ENCODE measurements around the gene RASGEF1C.

RASGEF1C gene

DNA sequence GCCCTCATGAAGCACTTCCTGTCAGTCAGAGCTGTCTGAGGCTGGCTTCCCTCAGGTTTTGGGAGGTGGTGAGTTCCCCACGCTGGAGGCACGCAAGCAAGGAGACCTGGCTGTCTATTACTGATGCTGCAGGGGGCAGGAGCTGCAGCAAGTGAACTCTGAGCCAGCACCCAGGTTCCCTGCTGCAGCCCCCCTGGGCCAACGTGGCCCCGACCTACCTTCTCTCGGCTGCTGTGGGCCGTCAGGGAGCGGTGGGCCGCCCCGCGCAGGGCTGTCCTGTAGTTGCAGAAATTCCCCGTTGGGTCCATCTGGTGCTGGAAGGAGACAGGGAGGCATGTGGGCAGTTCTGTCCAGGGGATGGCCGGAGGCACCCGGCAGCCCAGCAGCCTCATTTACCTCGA is 90.6 kb downstream of the RASGEF1C start:
- DNase-seq = no peak

DNA sequence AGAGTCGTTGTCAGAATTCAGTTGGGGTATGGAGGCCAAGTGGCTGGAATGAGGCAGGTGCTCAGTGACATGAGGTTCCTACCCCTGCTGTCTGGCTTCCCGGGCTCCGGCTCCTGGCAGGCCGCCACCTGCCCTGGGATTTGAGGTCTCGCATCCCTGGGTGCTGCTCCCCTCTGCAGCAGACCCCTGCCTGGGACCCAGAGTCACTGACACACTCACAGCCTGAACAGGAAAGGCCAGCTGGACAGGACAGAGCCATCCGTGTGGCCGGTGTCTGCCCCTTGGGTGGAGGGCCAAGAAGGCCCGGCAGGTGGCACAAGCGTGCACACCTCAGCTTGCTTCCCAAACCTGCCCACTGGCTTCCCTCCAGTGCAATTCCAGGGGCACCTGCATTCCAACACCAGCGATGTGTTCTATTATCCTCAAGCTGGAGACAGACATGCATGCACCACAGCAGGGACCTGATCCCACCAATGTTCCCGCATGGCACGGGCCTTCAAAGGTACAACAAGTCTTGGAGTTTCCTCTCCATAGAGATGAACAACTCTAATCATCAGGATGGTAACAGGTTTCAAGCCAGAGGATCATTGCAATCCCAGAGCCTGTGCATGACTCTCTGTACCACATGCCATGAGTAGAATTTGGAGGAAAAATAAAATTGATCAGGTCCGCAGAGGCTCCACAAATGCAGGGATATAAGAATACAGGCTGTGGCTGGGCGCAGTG is 91.8 kb downstream of the RASGEF1C start:
- DNase-seq = no peak

DNA sequence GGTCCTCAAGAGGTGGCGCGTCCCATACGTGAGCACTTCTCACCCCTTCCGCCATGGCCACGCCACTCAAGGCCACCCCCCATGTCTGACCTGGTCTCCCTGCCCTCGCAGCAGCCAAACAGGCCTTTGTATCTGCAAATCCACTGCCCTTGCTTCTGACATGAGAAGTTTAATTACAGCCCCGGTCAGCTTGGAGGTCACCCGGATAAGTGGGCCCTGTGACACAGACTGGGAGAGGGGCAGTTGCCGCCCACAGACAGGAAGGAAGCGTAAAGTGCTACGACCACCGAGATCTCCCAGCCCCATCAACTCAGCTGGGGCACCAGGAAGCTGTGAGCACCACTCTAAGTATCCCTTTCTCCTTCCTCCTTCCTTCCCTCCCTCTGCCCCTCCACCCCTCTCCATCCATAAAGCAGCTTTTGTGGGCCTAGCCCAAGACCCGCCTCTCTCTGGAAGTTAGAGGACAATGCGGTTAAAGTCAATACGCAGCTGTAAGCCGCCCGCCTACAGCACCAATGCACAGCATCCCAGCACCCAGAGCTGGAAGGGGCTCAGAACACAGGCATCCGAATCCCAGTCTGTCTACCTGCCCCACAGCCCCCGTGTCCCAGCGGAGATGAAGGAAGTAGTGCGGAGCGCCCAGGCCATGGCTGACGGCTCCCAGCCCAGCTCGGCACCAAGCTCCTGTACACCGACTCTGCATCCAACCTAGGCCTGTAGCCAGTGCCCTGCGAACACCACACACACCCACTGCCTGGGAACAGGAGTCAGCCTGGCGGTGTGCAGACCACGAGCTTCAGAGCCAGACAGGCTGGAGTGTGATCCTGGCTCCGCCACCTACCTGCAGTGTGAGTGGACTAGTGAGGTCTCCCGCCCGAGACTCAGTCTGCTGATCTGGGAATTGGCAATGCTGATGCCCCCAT is 92.7 kb downstream of the RASGEF1C start:
- DNase-seq = no peak

DNA sequence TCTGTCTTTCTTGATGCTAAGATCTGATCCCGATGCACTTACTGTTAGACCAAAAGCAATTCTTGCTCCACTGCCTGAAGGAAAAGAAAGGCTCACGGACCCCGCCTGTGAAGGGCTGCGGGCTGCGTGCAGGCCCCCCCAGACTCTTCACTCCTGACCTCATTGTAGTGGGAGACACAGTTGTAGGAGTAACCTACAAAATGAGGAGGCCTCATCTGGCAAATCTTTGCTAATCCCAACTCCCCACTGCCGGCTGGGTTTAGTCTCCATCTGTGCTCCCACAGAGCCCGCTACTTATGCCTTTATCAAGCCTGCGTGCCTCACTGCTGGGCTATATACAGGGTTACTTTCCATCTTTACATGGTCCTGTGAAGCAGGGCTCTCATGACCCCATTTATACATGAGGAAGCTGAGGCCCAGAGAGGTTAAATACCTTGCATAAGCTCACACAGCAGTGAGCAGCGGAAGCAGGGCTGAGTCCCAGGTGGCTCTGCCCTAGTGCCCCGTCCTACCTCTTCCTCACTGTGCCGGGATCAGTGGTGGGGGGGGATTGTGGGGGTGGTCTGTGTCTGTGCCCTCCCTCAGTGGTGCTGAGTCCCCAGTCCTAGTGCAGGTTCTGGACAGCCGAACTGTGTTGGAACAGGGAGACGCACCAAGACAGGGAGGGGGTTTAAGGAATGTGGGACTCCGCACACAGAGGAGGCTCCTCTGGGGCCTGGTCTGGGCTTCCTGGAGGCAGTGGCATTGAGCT is 93.5 kb downstream of the RASGEF1C start:
- no peak for DNase-seq

DNA sequence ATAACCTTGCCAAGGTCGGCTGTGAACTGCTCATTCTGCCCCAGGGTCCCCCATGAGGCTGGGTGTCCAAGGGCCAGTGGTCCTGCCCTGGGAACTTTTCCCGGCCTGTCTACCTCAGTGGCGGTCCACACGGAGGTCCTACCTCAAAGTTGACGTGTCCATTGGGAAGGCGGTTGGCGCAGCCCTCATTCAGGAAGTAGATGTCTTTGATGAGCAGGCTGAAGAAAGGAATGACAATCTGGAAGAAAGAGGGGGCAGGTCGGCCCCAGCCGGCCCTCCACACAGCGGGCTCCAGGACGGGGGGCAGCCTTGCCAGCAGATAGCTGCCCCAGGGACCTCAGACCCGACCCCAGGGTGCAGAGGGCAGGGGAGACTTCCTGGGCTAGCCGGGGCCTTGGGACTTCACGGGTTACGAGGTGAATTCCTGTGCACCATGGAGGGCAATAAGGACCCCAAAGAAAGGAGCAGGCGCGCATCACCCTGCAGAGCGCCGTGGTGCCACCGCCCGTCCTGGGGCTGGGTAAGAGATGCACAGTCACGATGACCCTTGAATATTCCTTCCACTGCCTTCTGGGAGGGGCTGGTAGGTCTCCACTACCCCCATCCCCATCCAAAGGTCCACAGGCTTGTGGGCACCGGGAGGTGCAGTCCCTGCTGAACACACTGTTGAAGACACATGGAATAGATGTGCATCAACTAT is 94.6 kb downstream of the RASGEF1C start:
- DNase-seq = no peak

DNA sequence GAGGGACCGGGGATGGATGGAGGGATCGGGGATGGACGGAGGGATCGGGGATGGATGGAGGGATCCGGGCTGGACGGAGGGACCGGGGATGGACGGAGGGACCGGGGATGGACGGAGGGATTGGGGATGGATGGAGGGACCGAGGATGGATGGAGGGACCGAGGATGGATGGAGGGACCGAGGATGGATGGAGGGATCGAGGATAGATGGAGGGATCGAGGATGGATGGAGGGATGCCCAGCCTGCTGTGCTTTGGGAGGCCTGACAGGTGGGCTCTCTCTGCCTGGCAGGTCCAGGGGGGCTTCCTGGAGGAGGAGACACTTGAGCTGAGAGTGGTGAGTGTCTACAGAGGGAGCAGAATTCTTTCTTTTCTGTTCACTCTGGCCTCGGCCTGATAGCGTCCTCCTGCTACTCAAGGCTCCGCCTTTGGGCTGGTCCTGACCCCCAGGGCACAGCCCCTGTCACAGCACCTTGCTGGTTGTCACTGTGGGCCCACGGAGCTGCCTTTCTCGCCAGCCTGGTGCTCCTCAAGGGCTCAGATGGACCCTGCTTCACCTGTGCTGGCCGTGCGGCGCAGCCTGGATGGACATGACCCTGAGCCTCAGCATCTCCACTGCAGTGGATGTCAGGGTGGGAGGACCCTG is 95.2 kb downstream of the RASGEF1C start:
- no peak for DNase-seq

DNA sequence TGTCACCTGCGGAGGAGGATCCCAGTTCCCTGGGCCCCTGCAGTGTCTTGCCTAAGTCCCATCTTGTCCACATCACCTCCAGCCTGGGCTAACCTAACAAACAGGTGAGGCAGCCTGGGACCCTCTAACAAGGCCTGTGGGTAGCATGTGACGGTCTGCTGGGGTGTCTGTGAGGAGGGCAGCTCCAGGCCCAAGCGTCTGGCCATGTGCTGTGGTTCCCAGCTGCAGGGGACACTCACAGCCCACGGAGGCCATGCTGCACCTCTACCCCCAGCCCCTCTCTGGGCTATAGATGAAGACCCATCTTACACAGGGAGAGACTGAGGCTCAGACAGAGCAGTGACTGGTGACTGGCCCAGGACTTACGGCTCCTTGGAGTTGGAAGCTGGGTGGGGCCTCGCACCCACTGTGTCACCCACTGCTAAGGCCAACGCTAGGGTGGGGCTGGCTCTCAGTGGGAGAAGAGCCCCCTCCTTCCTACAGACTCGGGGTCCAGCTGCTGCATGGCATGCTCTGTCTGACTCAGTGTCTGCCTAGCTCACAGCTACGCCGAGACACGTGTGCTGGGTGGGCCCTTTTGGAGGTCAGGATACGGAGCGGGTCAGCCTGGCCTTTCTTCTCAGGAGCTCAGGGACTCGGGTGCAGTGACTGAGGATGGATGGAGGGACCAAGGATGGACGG is 96.7 kb downstream of the RASGEF1C start:
- DNase-seq = no peak

DNA sequence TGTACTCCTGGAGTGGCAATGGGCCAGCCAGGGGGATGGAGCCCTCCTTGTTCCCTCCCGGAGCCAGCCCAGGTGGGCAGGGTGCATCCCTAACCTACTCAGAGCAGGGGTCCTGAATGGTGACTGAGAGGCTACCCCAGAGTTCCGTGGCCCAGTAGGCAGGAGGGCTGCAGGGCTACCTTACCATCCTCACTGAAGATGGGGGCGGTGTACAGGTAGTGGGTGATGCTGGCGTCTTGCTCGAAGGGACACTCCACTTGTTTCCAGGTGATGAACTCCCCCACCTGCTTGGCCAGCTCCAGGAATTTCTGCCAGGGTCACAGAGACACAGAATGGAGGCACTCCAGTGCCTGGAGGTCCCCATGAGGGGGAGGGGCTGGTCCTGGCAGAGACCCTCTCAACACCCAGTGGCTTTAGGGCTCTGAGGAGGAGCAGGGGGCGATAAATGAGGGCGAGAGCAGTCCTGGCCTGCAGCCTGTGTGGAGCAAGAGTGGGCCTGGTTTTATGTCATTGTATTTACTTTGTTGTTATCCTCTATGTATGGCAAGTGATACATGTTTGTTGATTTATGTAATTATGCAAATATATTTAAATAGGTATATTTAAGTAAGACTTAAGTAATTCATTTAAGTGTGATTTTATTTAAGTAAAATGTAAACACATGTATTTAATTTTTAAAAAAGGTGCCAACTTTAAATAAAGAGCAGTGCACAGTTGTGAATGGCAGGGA is 97.6 kb downstream of the RASGEF1C start:
- no peak for DNase-seq

DNA sequence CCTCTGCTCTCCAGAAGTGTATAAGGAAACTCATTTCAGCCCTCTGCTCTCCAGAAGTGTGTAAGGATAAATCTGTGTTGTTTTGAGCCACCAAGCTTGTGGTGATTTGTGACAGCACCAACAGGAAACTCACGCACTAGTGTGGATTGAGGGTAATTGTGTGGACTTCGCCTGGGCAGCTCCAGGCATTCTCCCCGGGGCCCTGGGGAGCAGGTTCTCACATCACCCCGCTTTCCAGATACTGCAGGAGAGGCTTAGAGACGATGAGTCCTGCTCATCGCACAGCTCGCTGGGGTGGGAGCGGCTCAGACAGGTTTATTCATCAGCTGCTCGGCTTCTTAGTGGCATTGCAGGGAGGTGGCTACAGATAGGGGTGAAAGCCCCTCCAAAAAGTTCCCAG is 99.1 kb downstream of the RASGEF1C start:
- no peak for DNase-seq

DNA sequence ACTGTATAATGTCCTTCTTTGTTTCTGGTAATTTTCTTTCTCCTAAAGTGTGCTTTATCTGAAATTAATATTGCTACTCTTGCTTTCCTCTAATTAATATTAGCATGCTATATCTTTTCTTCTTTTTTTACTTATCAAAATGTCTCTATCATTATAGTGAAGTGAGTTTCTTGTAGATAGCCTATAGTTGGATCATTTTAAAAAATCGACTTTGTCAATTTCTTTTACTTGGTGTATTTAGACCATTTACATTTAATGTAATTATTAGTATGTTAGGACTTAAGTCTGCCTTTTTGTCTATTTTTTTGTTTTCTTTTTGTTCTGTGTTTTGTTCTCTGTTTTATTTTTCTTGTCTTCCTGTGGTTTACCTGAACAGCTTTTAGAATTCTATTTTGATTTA is 102.0 kb downstream of the RASGEF1C start:
- DNase-seq = no peak

DNA sequence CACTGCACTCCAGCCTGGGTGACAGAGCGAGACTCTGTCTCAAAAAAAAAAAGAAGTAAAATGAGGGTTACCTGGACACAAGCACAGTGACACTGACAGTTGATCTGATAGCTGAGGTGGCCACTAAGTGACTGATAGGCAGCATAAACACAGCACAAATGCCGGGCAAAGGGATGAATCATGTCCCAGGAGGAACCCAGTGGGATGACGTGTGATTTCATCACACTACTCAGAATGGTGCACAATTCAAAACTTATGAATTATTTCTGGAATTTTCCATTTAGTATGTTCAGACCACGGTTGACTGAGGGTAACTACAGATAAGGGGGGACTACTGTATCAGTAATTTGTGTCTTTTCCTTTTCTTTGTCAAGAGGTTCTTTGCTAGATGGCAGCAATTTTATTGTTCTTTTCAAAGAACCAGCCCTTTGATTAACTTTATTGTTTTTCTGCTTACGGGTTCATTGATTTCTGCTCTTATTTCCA is 103.1 kb downstream of the RASGEF1C start:
- DNase-seq = peak; percentile 54

DNA sequence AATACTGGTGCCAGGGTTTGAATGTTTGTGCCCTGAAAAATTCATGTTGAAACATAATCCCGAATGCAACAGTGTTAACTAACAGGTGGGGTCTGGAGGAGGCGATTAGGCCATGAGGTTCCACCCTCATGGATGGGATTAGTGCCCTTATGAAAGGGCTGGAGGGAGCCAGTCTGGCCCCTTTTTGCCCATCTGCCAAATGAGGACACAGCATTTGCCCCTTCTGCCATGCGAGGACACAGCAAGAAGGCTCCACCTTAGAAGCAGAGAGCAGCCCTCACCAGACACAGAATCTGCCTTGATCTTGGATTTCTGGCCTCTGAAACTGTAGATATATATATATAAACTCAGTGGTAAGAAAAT is 104.9 kb downstream of the RASGEF1C start:
- DNase-seq = no peak

DNA sequence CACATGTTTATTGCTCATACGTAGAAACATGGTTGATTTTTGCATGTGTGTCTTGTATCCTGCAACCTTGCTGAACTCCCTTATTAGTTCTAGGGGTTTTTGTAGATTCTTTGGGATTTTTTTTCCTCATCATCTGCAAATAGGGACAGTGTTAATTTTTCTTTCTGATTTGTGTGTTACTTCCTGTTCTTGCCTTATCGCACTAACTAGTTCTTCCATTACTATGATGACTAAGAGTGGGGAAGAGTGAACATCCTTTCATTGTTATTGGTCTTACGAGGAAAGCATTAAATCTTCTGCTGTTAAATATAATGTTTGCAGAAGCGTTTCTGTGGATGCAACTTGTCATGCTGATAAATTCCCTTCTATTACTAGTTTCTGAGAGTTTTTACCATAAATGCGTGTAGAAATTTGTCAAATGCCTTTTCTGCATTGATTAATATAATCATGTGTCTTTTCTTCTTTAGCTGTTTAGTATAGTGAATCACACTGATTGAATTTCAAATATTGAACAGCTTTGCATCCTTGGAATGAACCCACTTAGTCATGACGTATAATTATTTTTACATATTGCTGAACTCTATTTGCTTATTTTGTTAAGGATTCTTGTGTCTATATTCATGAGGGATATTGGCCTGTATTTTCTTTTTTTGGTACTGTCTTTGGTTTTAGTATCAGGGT is 105.4 kb downstream of the RASGEF1C start:
- peak; percentile 13 for DNase-seq

DNA sequence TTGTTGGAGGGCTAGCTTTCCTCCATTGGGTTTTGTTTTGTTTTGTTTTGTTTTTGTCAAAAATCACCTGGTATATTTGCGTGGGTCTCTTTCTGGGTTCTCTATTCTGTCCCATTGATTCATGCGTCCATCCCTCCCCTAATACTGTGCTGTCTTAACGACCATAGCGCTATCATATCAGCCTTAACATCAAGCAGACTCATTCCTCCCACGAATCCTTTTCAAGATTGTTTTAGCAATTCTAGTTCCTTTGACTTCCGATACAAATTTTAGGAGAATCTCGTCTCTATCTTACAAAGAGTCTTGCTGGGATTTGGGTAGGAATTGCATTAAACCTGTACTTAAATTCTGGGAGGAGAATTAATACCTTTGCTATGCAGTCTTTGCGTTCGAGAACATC is 106.4 kb downstream of the RASGEF1C start:
- no peak for DNase-seq

DNA sequence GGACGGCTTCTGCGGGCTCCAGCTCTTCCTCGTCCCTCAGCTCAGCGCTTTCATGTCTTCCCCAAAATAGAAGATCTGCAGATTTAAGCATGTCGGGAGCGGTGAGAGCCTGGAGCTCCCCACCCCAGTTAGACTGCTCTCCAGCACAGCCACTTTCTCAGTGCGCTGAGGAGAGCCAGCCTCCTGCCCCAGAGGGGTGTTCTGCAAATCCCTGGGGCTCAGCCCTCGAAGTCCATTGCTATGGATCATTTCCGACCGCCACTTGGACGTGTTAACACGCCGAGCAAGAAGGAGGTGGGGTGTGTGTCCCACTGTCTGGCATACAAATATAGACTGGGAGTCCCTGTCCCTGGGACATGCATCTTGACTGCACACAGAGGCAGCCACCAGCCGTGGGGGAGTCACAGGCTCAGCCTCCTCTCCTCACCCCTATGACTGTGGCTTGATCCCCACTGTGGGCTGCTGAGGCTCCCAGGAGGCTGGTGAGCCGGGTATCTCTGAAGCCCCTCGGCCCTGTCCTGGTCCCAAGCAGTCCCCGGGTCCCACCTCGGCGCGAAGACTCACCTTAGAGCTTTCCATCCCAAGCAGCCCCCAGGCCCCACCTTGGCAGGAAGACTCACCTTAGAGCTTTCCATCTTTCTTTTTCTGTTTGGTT is 107.4 kb downstream of the RASGEF1C start:
- DNase-seq = no peak

DNA sequence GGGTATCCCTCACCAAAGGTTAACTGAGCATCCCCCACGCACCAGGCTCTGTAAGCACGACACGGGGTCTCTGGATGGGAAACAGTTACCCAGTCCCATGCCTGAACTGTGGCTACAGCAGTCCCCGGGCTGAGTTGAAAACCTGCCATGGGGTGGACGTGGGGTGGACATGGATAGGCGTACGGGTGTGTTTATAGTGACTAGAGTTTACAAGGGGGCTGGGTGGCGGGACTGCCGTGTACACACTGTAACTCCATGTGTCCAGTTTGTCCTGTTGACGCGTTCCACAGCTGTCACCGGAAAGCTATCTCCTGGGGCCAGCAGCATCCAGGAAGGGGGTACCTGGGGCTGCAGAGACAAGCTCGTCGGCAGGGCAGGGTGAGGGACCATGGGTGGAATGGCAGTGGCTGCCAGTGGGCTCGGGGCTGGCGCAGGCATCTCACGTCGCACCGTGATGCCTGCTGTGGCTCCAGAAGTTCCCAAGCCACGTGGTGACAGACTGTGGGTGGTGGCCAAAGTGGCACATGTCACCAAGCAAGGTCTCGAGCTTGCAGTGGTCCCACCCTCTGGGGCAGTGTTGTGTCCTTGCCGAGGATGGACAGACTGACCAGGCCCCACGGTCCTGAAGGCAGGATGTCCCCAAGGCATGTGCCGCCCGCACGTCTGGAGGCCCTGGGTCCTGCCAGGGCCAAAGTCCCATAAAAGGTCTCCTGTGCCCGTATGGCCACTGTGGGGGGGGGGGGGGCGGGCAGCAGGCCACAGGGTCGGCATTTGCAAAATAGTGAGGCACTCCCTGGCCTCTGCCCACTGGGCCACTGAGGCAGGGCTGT is 108.2 kb downstream of the RASGEF1C start:
- no peak for DNase-seq

DNA sequence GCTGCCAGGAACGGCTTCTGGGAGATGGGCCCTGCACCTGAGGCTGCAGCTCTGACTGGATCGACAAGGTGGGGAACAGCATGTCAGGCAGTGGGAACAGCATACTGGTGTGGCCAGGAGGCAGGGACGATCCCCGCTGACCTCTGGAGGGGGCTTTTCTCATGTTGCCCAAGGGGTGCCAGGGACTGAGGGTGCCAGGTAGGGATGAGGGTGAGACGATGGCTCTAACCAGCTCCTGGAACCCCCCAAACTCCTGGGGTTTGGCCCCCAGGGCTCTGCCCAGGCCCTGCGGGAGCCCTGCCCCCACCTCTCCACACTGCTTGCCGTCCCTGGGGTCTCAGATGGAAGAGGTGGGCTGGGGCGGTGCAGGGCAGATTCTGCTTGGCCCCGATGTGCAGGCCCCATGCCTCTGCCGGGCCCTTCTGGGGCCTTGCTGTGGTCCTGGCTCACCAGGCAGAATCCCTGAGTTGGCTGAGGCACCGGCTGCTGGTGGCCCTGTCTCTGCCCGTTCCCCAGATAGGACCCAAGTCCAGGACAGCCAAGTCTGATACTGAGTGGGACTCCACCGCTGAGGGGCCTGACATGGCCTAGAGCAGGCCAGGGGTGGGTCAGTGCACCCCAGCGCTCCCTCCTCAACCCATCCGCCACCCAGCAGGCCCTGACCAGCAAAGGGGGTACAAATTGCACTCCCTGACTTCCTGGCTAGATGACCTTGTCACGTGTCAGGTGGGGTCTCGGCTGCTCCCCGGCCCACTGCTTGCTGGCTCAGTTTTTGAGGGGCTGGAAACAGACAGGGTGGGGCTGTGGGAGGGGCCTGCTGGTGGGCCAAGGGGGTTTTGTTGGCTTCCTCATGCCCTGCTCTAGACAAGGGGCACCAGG is 109.0 kb downstream of the RASGEF1C start:
- DNase-seq = no peak

Measured in fibroblast of skin of scalp (primary cell).